Measurements from ENCODE around the gene RPL18A. TPM values are rescaled to one million over a fixed set of nuclear protein-coding genes. Genes with fewer than 3 reads are reported as not detected.

The RPL18A gene
- total and polyA plus RNA-seq, 2 experiments from 2014 or later = 837 to 1,456 TPM

GRCh38 chr19:17843292-17843827 is 16.4 kb upstream of the RPL18A start:
- Histone ChIP-seq H3K27ac (no peak overlapping the region), H3K9me2 (ENCODE audit: insufficient read depth) (no peaks in the 10 kb centered on the region), H3K36me3 (ENCODE audit: low read depth) (no peaks in the 10 kb centered on the region), H3K9ac (no peak overlapping the region), H3K27me3 (replicated peaks; ENCODE audit: insufficient read depth) (no peaks in the 10 kb centered on the region), H3K4me3 (no peak overlapping the region), H3K4me2 (ENCODE audit: unreplicated experiment) (no peak overlapping the region), H3K79me2 (ENCODE audit: insufficient read depth) (no peaks in the 10 kb centered on the region), H3K9me3 (ENCODE audit: low read depth) (no peaks in the 10 kb centered on the region), H2AFZ (no peak overlapping the region), H3F3A (ENCODE audit: insufficient read depth) (0 out of 2 replicates have a peak, but pooled peaks cover 3% of the 10 kb centered on the region), H3K4me1 (ENCODE audit: insufficient read depth) (peaks cover 5% of the 10 kb centered on the region; the same call in 1 of the 2 replicates), H4K20me1 (ENCODE audit: insufficient read depth) (no peaks in the 10 kb centered on the region)
- WGBS, 2 experiments (ENCODE audit: low coverage in 1 of 2, low lambda C conversion rate in 2 of 2, missing lambda C conversion rate in 2 of 2) = 85 to 93% methylated on average over 9 of the region's 9 CpGs
- DNase-seq = no peak
- TF ChIP-seq EZH2 (IDR thresholded peaks at IDR 0.05; ENCODE audit: insufficient read depth, poor library complexity, severe bottlenecking) (no peak), EZH2phosphoT487 (IDR thresholded peaks at IDR 0.05; ENCODE audit: insufficient read depth, low read depth) (no peak)
- in situ Hi-C loops (cut with MboI) = no loop called here

- no peak overlapping the region for H3K4me2 ChIP-seq (ENCODE audit: unreplicated experiment)
- H3K27me3 ChIP-seq (replicated peaks; ENCODE audit: insufficient read depth) = no peaks in the 10 kb centered on the region
- H2AFZ ChIP-seq = no peak overlapping the region
- 83 to 89% methylated on average over 14 of the region's 14 CpGs for WGBS, 2 experiments (ENCODE audit: low coverage in 1 of 2, low lambda C conversion rate in 2 of 2, missing lambda C conversion rate in 2 of 2)
- no peak overlapping the region for H3K9ac ChIP-seq
- no peaks in the 10 kb centered on the region for H3K79me2 ChIP-seq (ENCODE audit: insufficient read depth)
- no peak for TF ChIP-seq EZH2phosphoT487 (IDR thresholded peaks at IDR 0.05; ENCODE audit: insufficient read depth, low read depth)
- TF ChIP-seq EZH2 (IDR thresholded peaks at IDR 0.05; ENCODE audit: insufficient read depth, poor library complexity, severe bottlenecking) = no peak
- H3K27ac ChIP-seq = no peak overlapping the region
- no peak overlapping the region for H3K4me3 ChIP-seq
- H3K36me3 ChIP-seq (ENCODE audit: low read depth) = no peaks in the 10 kb centered on the region
- H3K9me3 ChIP-seq (ENCODE audit: low read depth) = no peaks in the 10 kb centered on the region
- in situ Hi-C loops (cut with MboI) = no loop called here
- no peaks in the 10 kb centered on the region for H4K20me1 ChIP-seq (ENCODE audit: insufficient read depth)
- 0 out of 2 replicates have a peak, but pooled peaks cover 5% of the 10 kb centered on the region for H3F3A ChIP-seq (ENCODE audit: insufficient read depth)
- no peaks in the 10 kb centered on the region for H3K9me2 ChIP-seq (ENCODE audit: insufficient read depth)
- H3K4me1 ChIP-seq (ENCODE audit: insufficient read depth) = peaks cover 5% of the 10 kb centered on the region; the same call in 1 of the 2 replicates
- no peak for DNase-seq
Observed at GRCh38 chr19:17843908-17844490, 15.7 kb upstream of the RPL18A start.

- no peak overlapping the region for H2AFZ ChIP-seq
- WGBS, 2 experiments (ENCODE audit: low coverage in 1 of 2, low lambda C conversion rate in 2 of 2, missing lambda C conversion rate in 2 of 2) = 96 to 98% methylated on average over 8 of the region's 8 CpGs
- H3K9me2 ChIP-seq (ENCODE audit: insufficient read depth) = no peaks in the 10 kb centered on the region
- 0 out of 2 replicates have a peak, but pooled peaks cover 5% of the 10 kb centered on the region for H3F3A ChIP-seq (ENCODE audit: insufficient read depth)
- H3K4me2 ChIP-seq (ENCODE audit: unreplicated experiment) = no peak overlapping the region
- H3K4me3 ChIP-seq = no peak overlapping the region
- no peak overlapping the region for H3K27ac ChIP-seq
- H4K20me1 ChIP-seq (ENCODE audit: insufficient read depth) = no peaks in the 10 kb centered on the region
- no peaks in the 10 kb centered on the region for H3K27me3 ChIP-seq (replicated peaks; ENCODE audit: insufficient read depth)
- H3K79me2 ChIP-seq (ENCODE audit: insufficient read depth) = no peaks in the 10 kb centered on the region
- peaks cover 5% of the 10 kb centered on the region; the same call in 1 of the 2 replicates for H3K4me1 ChIP-seq (ENCODE audit: insufficient read depth)
- in situ Hi-C loops (cut with MboI) = no loop called here
- DNase-seq = no peak
- H3K36me3 ChIP-seq (ENCODE audit: low read depth) = no peaks in the 10 kb centered on the region
- H3K9me3 ChIP-seq (ENCODE audit: low read depth) = no peaks in the 10 kb centered on the region
- TF ChIP-seq EZH2 (IDR thresholded peaks at IDR 0.05; ENCODE audit: insufficient read depth, poor library complexity, severe bottlenecking) (no peak), EZH2phosphoT487 (IDR thresholded peaks at IDR 0.05; ENCODE audit: insufficient read depth, low read depth) (no peak)
- no peak overlapping the region for H3K9ac ChIP-seq
Observed at GRCh38 chr19:17846146-17846545, 13.6 kb upstream of the RPL18A start.

- Histone ChIP-seq H3K27ac (peak within 1 kb of the TSS; percentile 63), H3K27me3 (replicated peaks; ENCODE audit: insufficient read depth) (no peaks in the 10 kb centered on the region), H3K4me1 (ENCODE audit: insufficient read depth) (peaks cover 5% of the 10 kb centered on the region; the same call in 1 of the 2 replicates), H3K4me3 (peak within 1 kb of the TSS; percentile 67), H3K9me3 (ENCODE audit: low read depth) (no peaks in the 10 kb centered on the region), H3K9ac (peak within 1 kb of the TSS; percentile 86), H3K9me2 (ENCODE audit: insufficient read depth) (no peaks in the 10 kb centered on the region), H3K36me3 (ENCODE audit: low read depth) (no peaks in the 10 kb centered on the region), H3K79me2 (ENCODE audit: insufficient read depth) (no peaks in the 10 kb centered on the region), H3K4me2 (ENCODE audit: unreplicated experiment) (peak within 1 kb of the TSS; percentile 78), H2AFZ (peak within 1 kb of the TSS; percentile 93), H4K20me1 (ENCODE audit: insufficient read depth) (no peaks in the 10 kb centered on the region), H3F3A (ENCODE audit: insufficient read depth) (0 out of 2 replicates have a peak, but pooled peaks cover 5% of the 10 kb centered on the region)
- TF ChIP-seq EZH2phosphoT487 (IDR thresholded peaks at IDR 0.05; ENCODE audit: insufficient read depth, low read depth) (no peak), EZH2 (IDR thresholded peaks at IDR 0.05; ENCODE audit: insufficient read depth, poor library complexity, severe bottlenecking) (no peak)
- in situ Hi-C loops (cut with MboI) = no loop called here
- DNase-seq = peak; percentile 87
- 9 to 15% methylated on average over 21 to 40 of the region's 40 CpGs for WGBS, 2 experiments (ENCODE audit: low coverage in 1 of 2, low lambda C conversion rate in 2 of 2, missing lambda C conversion rate in 2 of 2)
Observed at GRCh38 chr19:17847538-17848366, 12.0 kb upstream of the RPL18A start, which contains the start of gene JAK3. Gene JAK3 (minus strand): TSS chr19:17847982. CDS start chr19:17844417, 3,565 bp downstream.

Data from GM23248 (cell line).